B cell (primary cell): ENCODE data around the gene BMP3. TPM values are rescaled to one million over a fixed set of nuclear protein-coding genes. Genes with fewer than 3 reads are reported as not detected.

Source experiments
- ATAC-seq: fragments of 200-7000 bp; cut with Tn5 transposase; one replicate; pipeline ENCODE4 v1.10.0; 2021; ENCODE audit warnings: low read depth, mild to moderate bottlenecking, moderate number of reproducible peaks, moderate library complexity
- CTCF ChIA-PET: fragments of 350-600 bp; sonication (Branson Sonifier 250); formaldehyde crosslinking; loops from one replicate; lab custom pipeline; 2021; ENCODE audit warnings: antibody characterized with exemption, inconsistent platforms; lab: Charles Lee
- POLR2A ChIA-PET: fragments of 350-600 bp; sonication (Branson Sonifier 250); formaldehyde crosslinking; loops from one replicate; lab custom pipeline; 2021; ENCODE audit warnings: antibody characterized with exemption; lab: Charles Lee
- DNase-seq: peaks from one replicate; pipeline ENCODE4 v3.0.0; 2013
- H2AFZ ChIP-seq: 2 replicates; pipeline ENCODE4 v1.6.1; 2012; ENCODE audit warnings: mild to moderate bottlenecking, low read depth, low read length; ENCODE audit not compliant: insufficient read depth, poor library complexity, severe bottlenecking
- H3K27ac ChIP-seq, 2 donors: 1 replicate in 1 of 2; 2 replicates in 1 of 2; pipeline ENCODE4 v1.5.1; 2012 to 2013; ENCODE audit warnings: low read length in 2 of 2, mild to moderate bottlenecking in 2 of 2, moderate library complexity in 1 of 2
- H3K27me3 ChIP-seq, 4 experiments: fragments of 200-600 bp in 1 of 4; sonication (generic) in 1 of 4; replicated peaks in 1 of 4; 1 replicate in 2 of 4; 2 replicates in 2 of 4; pipeline versions ENCODE4 v1.6.1 to v1.7.0; 2013 to 2016; ENCODE audit warnings: low read length in 3 of 4, mild to moderate bottlenecking in 2 of 4, mixed read lengths in 1 of 4, moderate library complexity in 1 of 4; ENCODE audit not compliant: insufficient read depth in 4 of 4, control insufficient read depth in 3 of 4; ENCODE audit errors: control extremely low read depth in 1 of 4
- H3K36me3 ChIP-seq, 2 experiments: replicated peaks in 1 of 2; 1 replicate in 1 of 2; 2 replicates in 1 of 2; pipeline versions ENCODE4 v1.6.1 to v1.7.1; 2013; ENCODE audit warnings: low read length in 1 of 2; ENCODE audit not compliant: insufficient read depth in 2 of 2, control insufficient read depth in 1 of 2; ENCODE audit errors: control extremely low read depth in 1 of 2, extremely low read depth in 1 of 2
- H3K4me1 ChIP-seq, 2 donors: fragments of 200-600 bp in 1 of 2; sonication (generic) in 1 of 2; 1 replicate in 1 of 2; 2 replicates in 1 of 2; pipeline versions ENCODE4 v1.5.1 to v1.6.1; 2013 to 2017; ENCODE audit warnings: low read length in 2 of 2; ENCODE audit not compliant: control insufficient read depth in 2 of 2, insufficient read depth in 2 of 2
- H3K4me2 ChIP-seq: replicated peaks from 2 replicates; pipeline ENCODE3; 2012; ENCODE audit warnings: mild to moderate bottlenecking, low read depth, low read length; ENCODE audit not compliant: poor library complexity, severe bottlenecking
- H3K4me3 ChIP-seq, 5 experiments: fragments of 200-600 bp in 1 of 5; sonication (generic) in 1 of 5; 1 replicate in 3 of 5; 2 replicates in 2 of 5; pipeline versions ENCODE4 v1.5.1 to v1.7.0; 2011 to 2016; ENCODE audit warnings: low read length in 4 of 5, mild to moderate bottlenecking in 4 of 5, low read depth in 2 of 5, control low read depth in 1 of 5, moderate library complexity in 1 of 5; ENCODE audit not compliant: insufficient read depth in 1 of 5; ENCODE audit errors: control extremely low read depth in 1 of 5, extremely low read depth in 1 of 5
- H3K79me2 ChIP-seq: fragments of 200-600 bp; sonication (generic); one replicate; pipeline ENCODE4 v1.6.0; 2016; ENCODE audit warnings: low read length; ENCODE audit not compliant: control insufficient read depth, insufficient read depth
- H3K9ac ChIP-seq: fragments of 200-600 bp; sonication (generic); 2 replicates; pipeline ENCODE4 v1.6.1; 2017; ENCODE audit warnings: mild to moderate bottlenecking, low read length, moderate library complexity
- H3K9me3 ChIP-seq, 3 donors: one replicate each; pipeline versions ENCODE4 v1.6.1 to v1.7.1; 2013; ENCODE audit warnings: low read length in 2 of 3; ENCODE audit not compliant: control insufficient read depth in 2 of 3, insufficient read depth in 1 of 3; ENCODE audit errors: control extremely low read depth in 1 of 3
- H4K20me1 ChIP-seq: 2 replicates; pipeline ENCODE4 v1.6.0; 2012; ENCODE audit warnings: mild to moderate bottlenecking, low read length; ENCODE audit not compliant: insufficient read depth, control insufficient read depth, poor library complexity, severe bottlenecking
- H3K27ac Mint-ChIP-seq: one replicate; pipeline ENCODE4 v1.8.0; 2021; ENCODE audit warnings: mixed read lengths
- H3K27me3 Mint-ChIP-seq: one replicate; pipeline ENCODE4 v1.8.0; 2021; ENCODE audit warnings: mixed read lengths
- H3K4me1 Mint-ChIP-seq: one replicate; pipeline ENCODE4 v1.8.0; 2021; ENCODE audit warnings: mixed read lengths
- H3K4me3 Mint-ChIP-seq: one replicate; pipeline ENCODE4 v1.8.0; 2021; ENCODE audit warnings: mixed read lengths
- H3K9me3 Mint-ChIP-seq: one replicate; pipeline ENCODE4 v1.8.0; 2022; ENCODE audit warnings: mixed read lengths; ENCODE audit not compliant: insufficient read depth
- CTCF ChIP-seq: fragments of 200-600 bp; IDR thresholded peaks from one replicate; pipeline ENCODE4 v1.8.0; 2022; ENCODE audit warnings: antibody characterized with exemption, mild to moderate bottlenecking
- EZH2 ChIP-seq: IDR thresholded peaks from 2 replicates; pipeline ENCODE4 v1.6.1; 2012; ENCODE audit warnings: borderline replicate concordance, low read depth, mild to moderate bottlenecking, moderate library complexity, low read length; ENCODE audit not compliant: insufficient read depth, poor library complexity, severe bottlenecking
- WGBS: methylation state at CpG from one replicate; pipeline ENCODE4 v1.1.5; 2013; ENCODE audit warnings: missing lambda C conversion rate; ENCODE audit not compliant: insufficient coverage; 5-methylcytosine and 5-hydroxymethylcytosine counted together
- intact Hi-C: fragments of 100-400 bp; cut with micrococcal nuclease; formaldehyde crosslinking; loops from one replicate; pipeline ENCODE4 v1.10.0; 2022
- polyA plus RNA-seq: library from polyadenylated mRNA; depleted of rRNA; stranded (reverse); fragments of >200 nt; gene quantifications from 2 replicates; pipeline ENCODE4 v1.2.3, GENCODE V29; 2012
- total RNA-seq, 2 donors: library from RNA; stranded (reverse); fragments of 120-200 nt in 1 of 2; gene quantifications; 1 replicate in 1 of 2; 2 replicates in 1 of 2; pipeline versions ENCODE4 v1.2.3 to v1.2.4, GENCODE V29; 2013 to 2022

The BMP3 gene
- total and polyA plus RNA-seq, 2 donors (not counting 1 experiment from before 2014, with no cell fraction given) = 0.49 to 0.57 TPM

GRCh38 chr4:81081156-81081555, 50.6 kb downstream of the BMP3 start:
- TF ChIP-seq CTCF = no peak
- no peak for TF ChIP-seq EZH2
- Mint-ChIP-seq H3K27me3 (peaks cover 3% of the 10 kb centered on the region), H3K4me1 (peaks cover 2% of the 10 kb centered on the region), H3K9me3 (no peaks in the 10 kb centered on the region), H3K27ac (no peak overlapping the region), H3K4me3 (no peak overlapping the region)
- H3K4me1 ChIP-seq = no peaks in the 10 kb centered on the region
- H4K20me1 ChIP-seq = no peaks in the 10 kb centered on the region
- DNase-seq (no peak), ATAC-seq (no peak)
- CTCF ChIA-PET = interaction anchor here (1.2 kb wide), 1 partner anchor 11 kb away, joined by 3 read pairs; no protein-coding TSS in a partner anchor
- POLR2A ChIA-PET = no interaction called here
- no peaks in the 10 kb centered on the region for H3K36me3 ChIP-seq
- H2AFZ ChIP-seq = no peak overlapping the region
- no peak overlapping the region for H3K4me3 ChIP-seq
- H3K9me3 ChIP-seq = peaks cover 0 to 7% (median 0%) of the 10 kb centered on the region in 3 donors
- no peak overlapping the region for H3K27ac ChIP-seq
- WGBS = 95% methylated on average over 4 of the region's 5 CpGs
- intact Hi-C loops = no loop called here
- no peak overlapping the region for H3K4me2 ChIP-seq
- H3K79me2 ChIP-seq = no peaks in the 10 kb centered on the region
- H3K27me3 ChIP-seq = no peaks in the 10 kb centered on the region
- H3K9ac ChIP-seq = no peak overlapping the region

GRCh38 chr4:81084029-81084428, 53.5 kb downstream of the BMP3 start:
- Histone ChIP-seq H3K79me2 (no peaks in the 10 kb centered on the region), H3K4me3 (no peak overlapping the region), H3K27ac (no peak overlapping the region), H3K4me2 (no peak overlapping the region), H4K20me1 (no peaks in the 10 kb centered on the region), H3K36me3 (no peaks in the 10 kb centered on the region), H3K9ac (no peak overlapping the region), H3K4me1 (no peaks in the 10 kb centered on the region), H3K27me3 (no peaks in the 10 kb centered on the region), H3K9me3 (peaks cover 0 to 7% (median 0%) of the 10 kb centered on the region in 3 donors), H2AFZ (no peak overlapping the region)
- DNase-seq (no peak), ATAC-seq (no peak)
- no peaks in the 10 kb centered on the region for H3K9me3 Mint-ChIP-seq
- TF ChIP-seq CTCF (no peak), EZH2 (no peak)
- ChIA-PET CTCF (interaction anchor here (1.1 kb wide), 1 partner anchor 13 kb away, joined by 4 read pairs; no protein-coding TSS in a partner anchor), POLR2A (no interaction called here)
- H3K4me1 Mint-ChIP-seq = peaks cover 2% of the 10 kb centered on the region
- no peak overlapping the region for H3K4me3 Mint-ChIP-seq
- intact Hi-C loops = no loop called here
- no peak overlapping the region for H3K27ac Mint-ChIP-seq
- H3K27me3 Mint-ChIP-seq = no peaks in the 10 kb centered on the region
